Measurements from ENCODE around the gene TMEM192. TPM values are rescaled to one million over a fixed set of nuclear protein-coding genes. Genes with fewer than 3 reads are reported as not detected.
"Not testable (repeated sequence)": the region's sequence is repeated elsewhere in the genome, so short reads cannot be mapped to it uniquely, and the experiment has no call there.

The TMEM192 gene
- total and polyA plus RNA-seq, 4 donors: 10.6 to 20.3 (median 18.9) TPM

DNA sequence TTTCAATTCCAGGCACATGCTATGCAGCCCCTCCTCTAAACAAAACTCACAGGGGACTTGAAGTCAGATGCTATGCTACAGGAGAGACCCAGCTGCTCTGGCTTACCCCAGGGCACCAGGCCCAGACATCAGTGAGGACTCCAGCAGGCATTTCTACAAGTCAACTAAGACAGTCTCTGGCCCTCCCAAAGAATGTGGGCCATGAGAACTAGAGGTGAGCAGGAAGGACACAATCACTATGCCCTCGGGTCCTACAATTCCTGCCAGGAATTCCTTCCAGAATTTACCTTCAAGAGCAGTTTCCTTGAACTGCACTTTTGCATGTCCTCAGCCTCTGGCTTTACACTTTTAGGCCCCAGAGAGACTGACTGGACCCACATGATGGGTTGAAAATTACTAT, 17.4 kb downstream of the TMEM192 start:
- Histone ChIP-seq H3K4me3 (ENCODE audit: low read depth in 1 of 3, low read length in 3 of 3) (no peak overlapping the region), H3K36me3 (ENCODE audit: control insufficient read depth in 4 of 4, insufficient read depth in 3 of 4, low read depth in 1 of 4, low read length in 3 of 4) (peaks cover 9 to 41% (median 21%) of the 10 kb centered on the region in 4 donors), H3K27ac (ENCODE audit: low read depth in 1 of 2, low read length in 2 of 2) (no peak overlapping the region), H3K9me3 (ENCODE audit: control insufficient read depth in 4 of 4, low read length in 3 of 4) (no peaks in the 10 kb centered on the region), H3K4me1 (ENCODE audit: control insufficient read depth in 4 of 4, insufficient read depth in 4 of 4, low read length in 3 of 4) (peaks cover 0 to 1% (median 0%) of the 10 kb centered on the region in 4 donors), H3K9ac (ENCODE audit: low read depth in 1 of 2, low read length in 2 of 2) (no peak overlapping the region), H3K27me3 (ENCODE audit: control insufficient read depth in 4 of 4, insufficient read depth in 4 of 4, low read length in 3 of 4) (no peaks in the 10 kb centered on the region)
- TF ChIP-seq FOXA1 (IDR thresholded peaks at IDR 0.05) (no peak), HNF4G (IDR thresholded peaks at IDR 0.05) (no peak), RAD21 (IDR thresholded peaks at IDR 0.05) (no peak), FOXA2 (IDR thresholded peaks at IDR 0.05) (no peak), JUND (IDR thresholded peaks at IDR 0.05) (no peak), EGR1 (IDR thresholded peaks at IDR 0.05; ENCODE audit: low read depth in 2 of 2) (no peak)
- TF ChIP-seq, protein P1, sequence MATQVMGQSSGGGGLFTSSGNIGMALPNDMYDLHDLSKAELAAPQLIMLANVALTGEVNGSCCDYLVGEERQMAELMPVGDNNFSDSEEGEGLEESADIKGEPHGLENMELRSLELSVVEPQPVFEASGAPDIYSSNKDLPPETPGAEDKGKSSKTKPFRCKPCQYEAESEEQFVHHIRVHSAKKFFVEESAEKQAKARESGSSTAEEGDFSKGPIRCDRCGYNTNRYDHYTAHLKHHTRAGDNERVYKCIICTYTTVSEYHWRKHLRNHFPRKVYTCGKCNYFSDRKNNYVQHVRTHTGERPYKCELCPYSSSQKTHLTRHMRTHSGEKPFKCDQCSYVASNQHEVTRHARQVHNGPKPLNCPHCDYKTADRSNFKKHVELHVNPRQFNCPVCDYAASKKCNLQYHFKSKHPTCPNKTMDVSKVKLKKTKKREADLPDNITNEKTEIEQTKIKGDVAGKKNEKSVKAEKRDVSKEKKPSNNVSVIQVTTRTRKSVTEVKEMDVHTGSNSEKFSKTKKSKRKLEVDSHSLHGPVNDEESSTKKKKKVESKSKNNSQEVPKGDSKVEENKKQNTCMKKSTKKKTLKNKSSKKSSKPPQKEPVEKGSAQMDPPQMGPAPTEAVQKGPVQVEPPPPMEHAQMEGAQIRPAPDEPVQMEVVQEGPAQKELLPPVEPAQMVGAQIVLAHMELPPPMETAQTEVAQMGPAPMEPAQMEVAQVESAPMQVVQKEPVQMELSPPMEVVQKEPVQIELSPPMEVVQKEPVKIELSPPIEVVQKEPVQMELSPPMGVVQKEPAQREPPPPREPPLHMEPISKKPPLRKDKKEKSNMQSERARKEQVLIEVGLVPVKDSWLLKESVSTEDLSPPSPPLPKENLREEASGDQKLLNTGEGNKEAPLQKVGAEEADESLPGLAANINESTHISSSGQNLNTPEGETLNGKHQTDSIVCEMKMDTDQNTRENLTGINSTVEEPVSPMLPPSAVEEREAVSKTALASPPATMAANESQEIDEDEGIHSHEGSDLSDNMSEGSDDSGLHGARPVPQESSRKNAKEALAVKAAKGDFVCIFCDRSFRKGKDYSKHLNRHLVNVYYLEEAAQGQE (IDR thresholded peaks at IDR 0.05): no peak
- TF ChIP-seq, protein P2, sequence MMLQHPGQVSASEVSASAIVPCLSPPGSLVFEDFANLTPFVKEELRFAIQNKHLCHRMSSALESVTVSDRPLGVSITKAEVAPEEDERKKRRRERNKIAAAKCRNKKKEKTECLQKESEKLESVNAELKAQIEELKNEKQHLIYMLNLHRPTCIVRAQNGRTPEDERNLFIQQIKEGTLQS (IDR thresholded peaks at IDR 0.05): no peak
- TF ChIP-seq, protein P3, sequence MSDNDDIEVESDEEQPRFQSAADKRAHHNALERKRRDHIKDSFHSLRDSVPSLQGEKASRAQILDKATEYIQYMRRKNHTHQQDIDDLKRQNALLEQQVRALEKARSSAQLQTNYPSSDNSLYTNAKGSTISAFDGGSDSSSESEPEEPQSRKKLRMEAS (IDR thresholded peaks at IDR 0.05): no peak
- TF ChIP-seq, protein P4, sequence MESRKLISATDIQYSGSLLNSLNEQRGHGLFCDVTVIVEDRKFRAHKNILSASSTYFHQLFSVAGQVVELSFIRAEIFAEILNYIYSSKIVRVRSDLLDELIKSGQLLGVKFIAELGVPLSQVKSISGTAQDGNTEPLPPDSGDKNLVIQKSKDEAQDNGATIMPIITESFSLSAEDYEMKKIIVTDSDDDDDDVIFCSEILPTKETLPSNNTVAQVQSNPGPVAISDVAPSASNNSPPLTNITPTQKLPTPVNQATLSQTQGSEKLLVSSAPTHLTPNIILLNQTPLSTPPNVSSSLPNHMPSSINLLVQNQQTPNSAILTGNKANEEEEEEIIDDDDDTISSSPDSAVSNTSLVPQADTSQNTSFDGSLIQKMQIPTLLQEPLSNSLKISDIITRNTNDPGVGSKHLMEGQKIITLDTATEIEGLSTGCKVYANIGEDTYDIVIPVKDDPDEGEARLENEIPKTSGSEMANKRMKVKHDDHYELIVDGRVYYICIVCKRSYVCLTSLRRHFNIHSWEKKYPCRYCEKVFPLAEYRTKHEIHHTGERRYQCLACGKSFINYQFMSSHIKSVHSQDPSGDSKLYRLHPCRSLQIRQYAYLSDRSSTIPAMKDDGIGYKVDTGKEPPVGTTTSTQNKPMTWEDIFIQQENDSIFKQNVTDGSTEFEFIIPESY (IDR thresholded peaks at IDR 0.05): no peak
- no peak for DNase-seq (ENCODE audit: low spot score)
- 80% methylated on average over 1 of the region's 1 CpG for WGBS

DNA sequence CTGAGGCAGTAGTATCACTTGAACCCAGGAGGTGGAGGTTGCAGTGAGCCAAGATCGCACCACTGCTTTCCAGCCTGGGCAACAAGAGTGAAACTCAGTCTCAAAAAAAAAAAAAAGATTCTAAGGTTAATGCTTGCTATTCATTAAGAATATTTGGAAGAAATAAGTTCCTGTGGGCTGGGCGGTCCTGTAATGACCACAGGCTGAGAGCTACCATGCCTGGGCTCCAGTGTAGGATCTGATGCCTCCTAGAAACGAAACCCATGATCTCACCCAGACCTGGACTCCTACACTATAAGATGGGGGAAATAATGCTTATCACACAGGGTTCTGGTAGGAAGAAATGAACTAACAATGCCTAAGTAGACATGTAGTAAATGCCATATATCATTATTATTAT, 17.8 kb downstream of the TMEM192 start:
- no peak for DNase-seq (ENCODE audit: low spot score)
- 96% methylated on average over 3 of the region's 3 CpGs for WGBS
- no peaks in the 10 kb centered on the region for H3K9me3 ChIP-seq (ENCODE audit: control insufficient read depth in 4 of 4, low read length in 3 of 4)
- no peak overlapping the region for H3K27ac ChIP-seq (ENCODE audit: low read depth in 1 of 2, low read length in 2 of 2)
- no peak for TF ChIP-seq RAD21 (IDR thresholded peaks at IDR 0.05)
- TF ChIP-seq, protein P4 (IDR thresholded peaks at IDR 0.05): no peak
- no peak for TF ChIP-seq RXRA (IDR thresholded peaks at IDR 0.05)
- TF ChIP-seq, protein P5, sequence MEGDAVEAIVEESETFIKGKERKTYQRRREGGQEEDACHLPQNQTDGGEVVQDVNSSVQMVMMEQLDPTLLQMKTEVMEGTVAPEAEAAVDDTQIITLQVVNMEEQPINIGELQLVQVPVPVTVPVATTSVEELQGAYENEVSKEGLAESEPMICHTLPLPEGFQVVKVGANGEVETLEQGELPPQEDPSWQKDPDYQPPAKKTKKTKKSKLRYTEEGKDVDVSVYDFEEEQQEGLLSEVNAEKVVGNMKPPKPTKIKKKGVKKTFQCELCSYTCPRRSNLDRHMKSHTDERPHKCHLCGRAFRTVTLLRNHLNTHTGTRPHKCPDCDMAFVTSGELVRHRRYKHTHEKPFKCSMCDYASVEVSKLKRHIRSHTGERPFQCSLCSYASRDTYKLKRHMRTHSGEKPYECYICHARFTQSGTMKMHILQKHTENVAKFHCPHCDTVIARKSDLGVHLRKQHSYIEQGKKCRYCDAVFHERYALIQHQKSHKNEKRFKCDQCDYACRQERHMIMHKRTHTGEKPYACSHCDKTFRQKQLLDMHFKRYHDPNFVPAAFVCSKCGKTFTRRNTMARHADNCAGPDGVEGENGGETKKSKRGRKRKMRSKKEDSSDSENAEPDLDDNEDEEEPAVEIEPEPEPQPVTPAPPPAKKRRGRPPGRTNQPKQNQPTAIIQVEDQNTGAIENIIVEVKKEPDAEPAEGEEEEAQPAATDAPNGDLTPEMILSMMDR (IDR thresholded peaks at IDR 0.05; ENCODE audit: low read depth, low read length, missing input control): no peak
- TF ChIP-seq, protein P1 (IDR thresholded peaks at IDR 0.05): no peak
- TF ChIP-seq FOXA1 (IDR thresholded peaks at IDR 0.05): no peak
- TF ChIP-seq EGR1 (IDR thresholded peaks at IDR 0.05; ENCODE audit: low read depth in 2 of 2): no peak
- TF ChIP-seq YY1 (IDR thresholded peaks at IDR 0.05): no peak
- TF ChIP-seq, protein P3 (IDR thresholded peaks at IDR 0.05): no peak
- H3K4me3 ChIP-seq (ENCODE audit: low read depth in 1 of 3, low read length in 3 of 3): no peak overlapping the region
- H3K4me1 ChIP-seq (ENCODE audit: control insufficient read depth in 4 of 4, insufficient read depth in 4 of 4, low read length in 3 of 4): peaks cover 0 to 1% (median 0%) of the 10 kb centered on the region in 4 donors
- H3K36me3 ChIP-seq (ENCODE audit: control insufficient read depth in 4 of 4, insufficient read depth in 3 of 4, low read depth in 1 of 4, low read length in 3 of 4): peaks cover 9 to 39% (median 20%) of the 10 kb centered on the region in 4 donors
- no peak overlapping the region for H3K9ac ChIP-seq (ENCODE audit: low read depth in 1 of 2, low read length in 2 of 2)
- no peaks in the 10 kb centered on the region for H3K27me3 ChIP-seq (ENCODE audit: control insufficient read depth in 4 of 4, insufficient read depth in 4 of 4, low read length in 3 of 4)

DNA sequence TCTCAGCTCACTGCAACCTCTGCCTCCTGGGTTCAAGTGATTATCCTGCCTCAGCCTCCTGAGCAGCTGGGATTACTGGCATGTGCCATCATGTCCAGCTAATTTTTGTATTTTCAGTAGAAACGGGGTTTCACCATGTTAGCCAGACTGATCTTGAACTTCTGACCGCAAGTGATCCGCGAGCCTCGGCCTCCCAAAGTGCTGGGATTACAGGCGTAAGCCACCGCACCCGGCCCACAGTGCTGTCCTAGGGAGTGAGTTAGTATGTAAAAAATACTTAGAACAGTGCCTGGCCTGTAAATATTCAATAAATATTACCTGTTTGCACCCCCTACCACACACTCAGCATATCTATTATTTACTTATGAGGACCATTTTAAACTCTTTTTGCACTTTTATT, 20.5 kb downstream of the TMEM192 start:
- H3K27ac ChIP-seq (ENCODE audit: low read depth in 1 of 2, low read length in 2 of 2); DNase-seq (ENCODE audit: low spot score); H3K4me1 ChIP-seq (ENCODE audit: control insufficient read depth in 4 of 4, insufficient read depth in 4 of 4, low read length in 3 of 4); H3K27me3 ChIP-seq (ENCODE audit: control insufficient read depth in 4 of 4, insufficient read depth in 4 of 4, low read length in 3 of 4); H3K9me3 ChIP-seq (ENCODE audit: control insufficient read depth in 4 of 4, low read length in 3 of 4); H3K9ac ChIP-seq (ENCODE audit: low read depth in 1 of 2, low read length in 2 of 2); H3K4me3 ChIP-seq (ENCODE audit: low read depth in 1 of 3, low read length in 3 of 3): not testable (repeated sequence)
- peaks cover 11 to 44% (median 24%) of the 10 kb centered on the region in 4 donors for H3K36me3 ChIP-seq (ENCODE audit: control insufficient read depth in 4 of 4, insufficient read depth in 3 of 4, low read depth in 1 of 4, low read length in 3 of 4)
- WGBS: 98% methylated on average over 8 of the region's 8 CpGs

Data from liver (tissue), 9 donors.